Activated CD8-positive, alpha-beta memory T cell treated with anti-CD3 and anti-CD28 coated beads, Interleukin-2, amount 10 ng/mL, durations not matched to agents 7 days and 5 days (primary cell): ENCODE results near the gene PFKFB4. TPM values are rescaled to one million over a fixed set of nuclear protein-coding genes. Genes with fewer than 3 reads are reported as not detected.

Experiments used
- ATAC-seq: fragments of 150-1000 bp; cut with Tn5 transposase; one replicate; pipeline ENCODE4 v1.10.0; 2021; ENCODE audit warnings: moderate library complexity
- CTCF ChIA-PET: fragments of 350-600 bp; sonication (Branson Sonifier 250); formaldehyde crosslinking; loops from one replicate; lab custom pipeline; 2021; ENCODE audit warnings: antibody characterized with exemption; lab: Charles Lee
- DNase-seq: peaks from one replicate; pipeline ENCODE4 v3.0.0-alpha.2; 2020
- H3K27ac Mint-ChIP-seq: one replicate; pipeline ENCODE4 v1.8.0; 2021; ENCODE audit warnings: mild to moderate bottlenecking, mixed read lengths
- H3K27me3 Mint-ChIP-seq: one replicate; pipeline ENCODE4 v1.8.0; 2021; ENCODE audit warnings: mixed read lengths
- H3K36me3 Mint-ChIP-seq: one replicate; pipeline ENCODE4 v1.8.0; 2021; ENCODE audit warnings: mild to moderate bottlenecking, mixed read lengths
- H3K4me1 Mint-ChIP-seq: one replicate; pipeline ENCODE4 v1.8.0; 2021; ENCODE audit warnings: mixed read lengths
- H3K4me3 Mint-ChIP-seq: one replicate; pipeline ENCODE4 v1.8.0; 2021; ENCODE audit warnings: mild to moderate bottlenecking, moderate library complexity, mixed read lengths
- H3K9me3 Mint-ChIP-seq: one replicate; pipeline ENCODE4 v1.8.0; 2022; ENCODE audit warnings: low read depth, mixed read lengths
- total RNA-seq, 2 experiments: library from RNA; stranded (reverse); gene quantifications; one replicate each; pipeline ENCODE4 v1.2.3, GENCODE V29; 2021

Gene PFKFB4
- 10 to 100 TPM; 12.2 to 26.9 TPM for total RNA-seq

- H3K4me3 Mint-ChIP-seq = peak within 1 kb of the TSS; percentile 84
- ATAC-seq (peak; percentile 89), DNase-seq (peak; percentile 100)
- H3K27me3 Mint-ChIP-seq = no peaks in the 10 kb centered on the region
- H3K4me1 Mint-ChIP-seq = peaks cover 47% of the 10 kb centered on the region
- peak within 1 kb of the TSS; percentile 86 for H3K27ac Mint-ChIP-seq
- H3K36me3 Mint-ChIP-seq = peaks cover 12% of the 10 kb centered on the region
- no peaks in the 10 kb centered on the region for H3K9me3 Mint-ChIP-seq
- CTCF ChIA-PET = interaction anchor here (0.6 to 7.0 kb wide), 19 partner anchors 9 to 286 kb away, joined by 3 to 64 read pairs (median 5); partner anchors contain the start of genes CCDC51, SLC26A6, TMA7 and UQCRC1
Observed at GRCh38 chr3:48556796-48557626, at the start of gene PFKFB4. TSS of gene PFKFB4 (minus strand) at chr3:48556803. CDS start at chr3:48556777, 26 bp downstream.

- ATAC-seq = no peak
- Mint-ChIP-seq H3K4me3 (no peak overlapping the region), H3K9me3 (no peaks in the 10 kb centered on the region), H3K36me3 (peaks cover 21% of the 10 kb centered on the region), H3K4me1 (no peaks in the 10 kb centered on the region), H3K27me3 (no peaks in the 10 kb centered on the region), H3K27ac (no peak overlapping the region)
- CTCF ChIA-PET = interaction anchor here (0.7 kb wide), 1 partner anchor 85 kb away, joined by 3 read pairs; the partner anchor contains the start of gene NCKIPSD
- DNase-seq = no peak
Observed at GRCh38 chr3:48601622-48601994, 45.0 kb upstream of the PFKFB4 start.

- H3K36me3 Mint-ChIP-seq = peaks cover 20% of the 10 kb centered on the region
- no peak overlapping the region for H3K27ac Mint-ChIP-seq
- ATAC-seq = no peak
- CTCF ChIA-PET = no interaction called here
- H3K4me1 Mint-ChIP-seq = no peaks in the 10 kb centered on the region
- no peak for DNase-seq
- H3K9me3 Mint-ChIP-seq = no peaks in the 10 kb centered on the region
- no peaks in the 10 kb centered on the region for H3K27me3 Mint-ChIP-seq
- H3K4me3 Mint-ChIP-seq = no peak overlapping the region
Observed at GRCh38 chr3:48600711-48601621, 44.4 kb upstream of the PFKFB4 start.

GRCh38 chr3:48599509-48600285 lies 43.1 kb upstream of the PFKFB4 start:
- H3K36me3 Mint-ChIP-seq = peaks cover 17% of the 10 kb centered on the region
- no peaks in the 10 kb centered on the region for H3K9me3 Mint-ChIP-seq
- ATAC-seq = no peak
- no peak overlapping the region for H3K4me3 Mint-ChIP-seq
- DNase-seq = no peak
- H3K27me3 Mint-ChIP-seq = peaks cover 5% of the 10 kb centered on the region
- H3K27ac Mint-ChIP-seq = no peak overlapping the region
- no peaks in the 10 kb centered on the region for H3K4me1 Mint-ChIP-seq
- CTCF ChIA-PET = no interaction called here

- DNase-seq = no peak
- CTCF ChIA-PET = no interaction called here
- Mint-ChIP-seq H3K4me3 (no peak overlapping the region), H3K4me1 (no peaks in the 10 kb centered on the region), H3K27me3 (peaks cover 11% of the 10 kb centered on the region), H3K27ac (no peak overlapping the region), H3K36me3 (peaks cover 13% of the 10 kb centered on the region), H3K9me3 (no peaks in the 10 kb centered on the region)
- ATAC-seq = no peak
Observed at GRCh38 chr3:48599077-48599501, 42.5 kb upstream of the PFKFB4 start.

- Mint-ChIP-seq H3K4me1 (no peaks in the 10 kb centered on the region), H3K36me3 (peaks cover 13% of the 10 kb centered on the region), H3K9me3 (no peaks in the 10 kb centered on the region), H3K27me3 (peaks cover 16% of the 10 kb centered on the region), H3K27ac (no peak overlapping the region), H3K4me3 (no peak overlapping the region)
- CTCF ChIA-PET = no interaction called here
- DNase-seq (no peak), ATAC-seq (no peak)
Observed at GRCh38 chr3:48598323-48599076, 41.9 kb upstream of the PFKFB4 start.

GRCh38 chr3:48597408-48597800 lies 40.8 kb upstream of the PFKFB4 start:
- Mint-ChIP-seq H3K27ac (no peak overlapping the region), H3K4me3 (no peak overlapping the region), H3K36me3 (peaks cover 8% of the 10 kb centered on the region), H3K9me3 (no peaks in the 10 kb centered on the region), H3K4me1 (no peaks in the 10 kb centered on the region), H3K27me3 (peaks cover 23% of the 10 kb centered on the region)
- no peak for DNase-seq
- ATAC-seq = no peak
- CTCF ChIA-PET = interaction anchor here (1.0 to 1.3 kb wide), 2 partner anchors 12 to 161 kb away, joined by 4 to 5 read pairs; partner anchors contain the start of gene UQCRC1

- no peak for DNase-seq
- Mint-ChIP-seq H3K27ac (no peak overlapping the region), H3K9me3 (no peaks in the 10 kb centered on the region), H3K27me3 (peaks cover 23% of the 10 kb centered on the region), H3K4me1 (no peaks in the 10 kb centered on the region), H3K36me3 (peaks cover 8% of the 10 kb centered on the region), H3K4me3 (no peak overlapping the region)
- ATAC-seq = no peak
- CTCF ChIA-PET = interaction anchor here (1.0 to 1.3 kb wide), 2 partner anchors 13 to 161 kb away, joined by 4 to 5 read pairs; partner anchors contain the start of gene UQCRC1
Observed at GRCh38 chr3:48596676-48597407, 40.2 kb upstream of the PFKFB4 start.

- H3K36me3 Mint-ChIP-seq = peaks cover 8% of the 10 kb centered on the region
- H3K27ac Mint-ChIP-seq = no peak overlapping the region
- H3K9me3 Mint-ChIP-seq = no peaks in the 10 kb centered on the region
- H3K4me1 Mint-ChIP-seq = no peaks in the 10 kb centered on the region
- H3K27me3 Mint-ChIP-seq = peaks cover 23% of the 10 kb centered on the region
- ATAC-seq (no peak), DNase-seq (no peak)
- CTCF ChIA-PET = no interaction called here
- no peak overlapping the region for H3K4me3 Mint-ChIP-seq
Observed at GRCh38 chr3:48596157-48596556, 39.6 kb upstream of the PFKFB4 start.

- Mint-ChIP-seq H3K4me3 (no peak overlapping the region), H3K9me3 (no peaks in the 10 kb centered on the region), H3K27ac (no peak overlapping the region), H3K4me1 (no peaks in the 10 kb centered on the region), H3K27me3 (peaks cover 25% of the 10 kb centered on the region), H3K36me3 (peaks cover 5% of the 10 kb centered on the region)
- DNase-seq (no peak), ATAC-seq (peak; percentile 7)
- CTCF ChIA-PET = no interaction called here
Observed at GRCh38 chr3:48595526-48596121, 39.0 kb upstream of the PFKFB4 start.

GRCh38 chr3:48595075-48595525 lies 38.5 kb upstream of the PFKFB4 start, which contains the start of gene COL7A1:
TSS of gene COL7A1 (minus strand) at chr3:48595329. CDS start at chr3:48595159, 170 bp downstream.
- H3K27ac Mint-ChIP-seq = no peak within 1 kb of the TSS
- no peak within 1 kb of the TSS for H3K4me3 Mint-ChIP-seq
- DNase-seq (no peak), ATAC-seq (no peak)
- no peaks in the 10 kb centered on the region for H3K4me1 Mint-ChIP-seq
- peaks cover 3% of the 10 kb centered on the region for H3K36me3 Mint-ChIP-seq
- no peaks in the 10 kb centered on the region for H3K9me3 Mint-ChIP-seq
- peaks cover 25% of the 10 kb centered on the region for H3K27me3 Mint-ChIP-seq
- CTCF ChIA-PET = no interaction called here
